HepG2 (cell line): ENCODE measurements around the gene MRAP. TPM values are rescaled to one million over a fixed set of nuclear protein-coding genes. Genes with fewer than 3 reads are reported as not detected.

Source experiments
- FOSL2 ChIP-seq: sonication (generic); formaldehyde crosslinking; IDR thresholded peaks from 2 replicates; pipeline ENCODE4 v1.4.0; 2020; ENCODE audit warnings: missing genetic modification reagents
- HNRNPL ChIP-seq: fragments of 200-400 bp; formaldehyde crosslinking; IDR thresholded peaks from 2 replicates; pipeline ENCODE4 v1.6.1; 2017; ENCODE audit warnings: mild to moderate bottlenecking, low read depth, low read length
- KDM1A ChIP-seq: IDR thresholded peaks from 2 replicates; pipeline ENCODE4 v1.6.1; 2016; ENCODE audit warnings: missing compliant biosample characterization
- MYPOP ChIP-seq: sonication (generic); formaldehyde crosslinking; IDR thresholded peaks from 2 replicates; pipeline ENCODE4 v1.8.1; 2023; ENCODE audit warnings: mild to moderate bottlenecking, moderate library complexity, missing genetic modification reagents
- RARA ChIP-seq: IDR thresholded peaks from 2 replicates; pipeline ENCODE4 v1.6.1; 2016; ENCODE audit warnings: missing genetic modification reagents, missing compliant biosample characterization
- RORA ChIP-seq: sonication (generic); formaldehyde crosslinking; IDR thresholded peaks from 2 replicates; pipeline ENCODE4 v1.5.0; 2020; ENCODE audit warnings: mild to moderate bottlenecking, missing genetic modification reagents, moderate library complexity
- SOX13 ChIP-seq, 3 experiments: fragments of 450-650 bp in 1 of 3; sonication (generic) in 1 of 3; formaldehyde crosslinking in 1 of 3; IDR thresholded peaks in 2 of 3; conservative IDR thresholded peaks in 1 of 3; 2 replicates each; pipeline versions ENCODE4 v1.5.0 to v1.6.1; 2016 to 2020; ENCODE audit warnings: antibody characterized with exemption in 1 of 3, mild to moderate bottlenecking in 1 of 3, missing compliant biosample characterization in 1 of 3, missing genetic modification reagents in 1 of 3, moderate library complexity in 1 of 3
- SRY ChIP-seq: sonication (generic); formaldehyde crosslinking; IDR thresholded peaks from 2 replicates; pipeline ENCODE4 v1.8.0; 2022; ENCODE audit warnings: mild to moderate bottlenecking, missing genetic modification reagents
- ZBED4 ChIP-seq: sonication (generic); formaldehyde crosslinking; IDR thresholded peaks from 2 replicates; pipeline ENCODE4 v1.4.0; 2020; ENCODE audit warnings: missing genetic modification reagents, borderline replicate concordance
- ZBTB34 ChIP-seq: sonication (generic); formaldehyde crosslinking; IDR thresholded peaks from 2 replicates; pipeline ENCODE4 v1.8.0; 2022; ENCODE audit warnings: mild to moderate bottlenecking, missing genetic modification reagents
- ZMYM2 ChIP-seq: sonication (generic); formaldehyde crosslinking; IDR thresholded peaks from 2 replicates; pipeline ENCODE4 v1.8.0; 2022; ENCODE audit warnings: mild to moderate bottlenecking, missing genetic modification reagents
- ZNF12 ChIP-seq: sonication (generic); formaldehyde crosslinking; IDR thresholded peaks from 2 replicates; pipeline ENCODE4 v1.5.0; 2020; ENCODE audit warnings: missing genetic modification reagents
- ZNF121 ChIP-seq: sonication (generic); formaldehyde crosslinking; IDR thresholded peaks from 2 replicates; pipeline ENCODE4 v1.5.0; 2020; ENCODE audit warnings: mild to moderate bottlenecking, missing genetic modification reagents
- ZNF414 ChIP-seq: sonication (generic); formaldehyde crosslinking; IDR thresholded peaks from 2 replicates; pipeline ENCODE4 v1.5.0; 2020; ENCODE audit warnings: missing genetic modification reagents
- ZNF546 ChIP-seq: sonication (generic); formaldehyde crosslinking; conservative IDR thresholded peaks from 2 replicates; pipeline ENCODE4 v1.8.1; 2023; ENCODE audit warnings: mild to moderate bottlenecking, missing genetic modification reagents
- ZNF569 ChIP-seq: sonication (generic); formaldehyde crosslinking; IDR thresholded peaks from 2 replicates; pipeline ENCODE4 v1.5.0; 2020; ENCODE audit warnings: mild to moderate bottlenecking, missing genetic modification reagents, moderate library complexity, borderline replicate concordance
- ZNF691 ChIP-seq: sonication (generic); formaldehyde crosslinking; IDR thresholded peaks from 2 replicates; pipeline ENCODE4 v1.4.0; 2020; ENCODE audit warnings: missing genetic modification reagents, low read depth, mild to moderate bottlenecking, borderline replicate concordance
- ZNF7 ChIP-seq: IDR thresholded peaks from 2 replicates; pipeline ENCODE4 v1.6.1; 2016; ENCODE audit warnings: missing biosample characterization, missing genetic modification reagents
- ZNF83 ChIP-seq: sonication (generic); formaldehyde crosslinking; IDR thresholded peaks from 2 replicates; pipeline ENCODE4 v1.4.0; 2020; ENCODE audit warnings: missing genetic modification reagents, mild to moderate bottlenecking, borderline replicate concordance
- polyA plus RNA-seq, 8 experiments: library from polyadenylated mRNA; depleted of rRNA in 3 of 8; stranded (reverse) in 7 of 8; unstranded in 1 of 8; fragments of >200 nt; fragmentation: Illumina TruSeq in 4 of 8; extraction: Trizol in 4 of 8; gene quantifications; 2 replicates each; pipeline versions ENCODE4 v1.2.1 to v1.2.3, GENCODE V29; 2011 to 2016; ENCODE audit warnings: low read depth in 4 of 8, missing spikeins in 1 of 8, mixed read lengths in 1 of 8; ENCODE audit not compliant: insufficient read depth in 1 of 8
- total RNA-seq, 5 experiments: library from RNA; depleted of rRNA; stranded (reverse); fragments of >200 nt; fragmentation: Illumina TruSeq; extraction: Trizol; gene quantifications; 2 replicates each; pipeline ENCODE4 v1.2.3, GENCODE V29; 2016; ENCODE audit warnings: low read depth in 1 of 5

Gene MRAP
- total and polyA plus RNA-seq, 2 of the 13 experiments (the other 11 are each of a cell fraction or from before 2014, with no cell fraction given): 0.46 to 1.2 TPM

- TF ChIP-seq ZBED4 (CRISPR knock-in tag) (no peak), ZNF12 (0 out of 2 replicates have a peak, but pooled peaks have one; percentile 41), SOX13 (IDR thresholded peaks at IDR 0.05) (no peak), SOX13 (CRISPR knock-in tag; conservative IDR thresholded peaks at IDR 0.05 in 1 of 2, IDR thresholded peaks at IDR 0.05 in 1 of 2) (0 out of 4 replicates have a peak, but pooled peaks of 1 of the 2 experiments have one; percentile 37), ZNF691 (CRISPR knock-in tag) (no peak), ZMYM2 (0 out of 2 replicates have a peak, but pooled peaks have one; percentile 22), MYPOP (CRISPR knock-in tag) (0 out of 2 replicates have a peak, but pooled peaks have one; percentile 35), ZNF569 (CRISPR knock-in tag) (no peak), HNRNPL (no peak), ZNF121 (CRISPR knock-in tag) (0 out of 2 replicates have a peak, but pooled peaks have one; percentile 19), ZNF83 (CRISPR knock-in tag) (no peak), FOSL2 (CRISPR knock-in tag) (peak; percentile 65), ZNF414 (CRISPR knock-in tag) (no peak), KDM1A (CRISPR knock-in tag) (0 out of 2 replicates have a peak, but pooled peaks have one; percentile 35), ZBTB34 (CRISPR knock-in tag) (no peak), RORA (no peak), ZNF7 (CRISPR knock-in tag) (no peak), SRY (no peak), ZNF546 (CRISPR knock-in tag) (no peak), RARA (CRISPR knock-in tag) (0 out of 2 replicates have a peak, but pooled peaks have one; percentile 11)
Measured at GRCh38 chr21:32307706-32308105, 9.1 kb downstream of the MRAP start (continued).
